Mammary epithelial cell (primary cell): ENCODE measurements around the gene IL1R2.

Experiments
- EZH2 ChIP-seq: IDR thresholded peaks from 2 replicates; pipeline ENCODE4 v1.6.1; 2012; ENCODE audit warnings: low read length, inconsistent platforms, borderline replicate concordance
- TF ChIP-seq, protein P1 (sequence below), 2 donors: IDR thresholded peaks in 1 of 2; conservative IDR thresholded peaks in 1 of 2; 2 replicates each; pipeline ENCODE4 v1.5.1; 2011 to 2012; ENCODE audit warnings: inconsistent platforms in 2 of 2, low read length in 2 of 2, mild to moderate bottlenecking in 2 of 2, control low read depth in 1 of 2, low read depth in 1 of 2; ENCODE audit not compliant: insufficient read depth in 1 of 2; ENCODE audit errors: extremely low read depth in 1 of 2

DNA sequence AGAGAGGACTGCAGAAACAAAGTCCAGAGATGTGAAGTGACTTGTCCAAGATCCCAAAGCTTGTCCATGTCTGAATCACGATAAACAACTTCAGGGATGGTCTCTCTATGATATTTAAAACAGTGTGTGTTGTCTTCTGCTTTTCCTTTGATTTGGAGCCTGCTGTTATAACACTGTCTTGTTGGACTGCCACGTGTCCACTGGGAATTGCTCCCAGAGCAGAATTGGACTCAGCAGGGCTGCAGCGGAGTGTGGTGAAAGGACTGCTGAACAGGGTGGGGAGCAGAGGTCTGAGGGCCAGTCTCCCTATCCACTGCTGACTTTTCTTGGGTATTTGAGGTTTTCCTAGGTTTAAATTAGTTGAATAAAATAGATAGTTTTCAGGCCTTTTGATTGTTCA is 68.3 kb downstream of the IL1R2 start:
- TF ChIP-seq, protein P1, sequence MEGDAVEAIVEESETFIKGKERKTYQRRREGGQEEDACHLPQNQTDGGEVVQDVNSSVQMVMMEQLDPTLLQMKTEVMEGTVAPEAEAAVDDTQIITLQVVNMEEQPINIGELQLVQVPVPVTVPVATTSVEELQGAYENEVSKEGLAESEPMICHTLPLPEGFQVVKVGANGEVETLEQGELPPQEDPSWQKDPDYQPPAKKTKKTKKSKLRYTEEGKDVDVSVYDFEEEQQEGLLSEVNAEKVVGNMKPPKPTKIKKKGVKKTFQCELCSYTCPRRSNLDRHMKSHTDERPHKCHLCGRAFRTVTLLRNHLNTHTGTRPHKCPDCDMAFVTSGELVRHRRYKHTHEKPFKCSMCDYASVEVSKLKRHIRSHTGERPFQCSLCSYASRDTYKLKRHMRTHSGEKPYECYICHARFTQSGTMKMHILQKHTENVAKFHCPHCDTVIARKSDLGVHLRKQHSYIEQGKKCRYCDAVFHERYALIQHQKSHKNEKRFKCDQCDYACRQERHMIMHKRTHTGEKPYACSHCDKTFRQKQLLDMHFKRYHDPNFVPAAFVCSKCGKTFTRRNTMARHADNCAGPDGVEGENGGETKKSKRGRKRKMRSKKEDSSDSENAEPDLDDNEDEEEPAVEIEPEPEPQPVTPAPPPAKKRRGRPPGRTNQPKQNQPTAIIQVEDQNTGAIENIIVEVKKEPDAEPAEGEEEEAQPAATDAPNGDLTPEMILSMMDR (conservative IDR thresholded peaks at IDR 0.05 in 1 of 2, IDR thresholded peaks at IDR 0.05 in 1 of 2; ENCODE audit: extremely low read depth in 1 of 2, insufficient read depth in 1 of 2, low read depth in 1 of 2, low read length in 2 of 2): no peak
- TF ChIP-seq EZH2: no peak
